ENCODE measurements around the gene BCHE.

The BCHE gene

DNA sequence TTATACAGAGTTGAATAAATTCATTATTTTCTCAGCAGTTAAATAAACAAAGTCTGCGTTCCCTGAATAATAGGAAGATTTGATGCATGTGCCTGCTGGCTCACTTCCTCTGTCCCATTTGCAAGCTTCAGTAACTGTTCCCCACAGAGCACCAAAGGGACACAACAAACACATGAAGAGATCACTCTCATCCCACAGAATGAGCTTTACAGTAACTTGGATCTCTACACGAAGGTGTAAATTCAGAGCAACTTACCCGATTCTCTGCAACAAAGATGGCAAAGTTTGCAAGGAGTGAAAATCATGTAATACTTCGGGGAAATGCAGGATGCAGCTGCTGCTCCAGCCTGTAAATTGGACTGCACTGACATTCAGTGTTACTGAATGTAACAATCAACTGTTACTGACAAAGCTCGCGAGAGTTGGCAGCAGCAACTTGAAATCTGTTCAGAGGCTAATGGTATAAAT is at the start of gene BCHE:
TSS of gene BCHE (minus strand) at position 366 of the 468 bp plus-strand sequence. CDS start 6,390 bp downstream, outside the sequence.
- DNase-seq, result no peak

- no peak for DNase-seq
Measured at GRCh38 chr3:165885558-165886270, 48.5 kb upstream of the BCHE start.

- DNase-seq, result no peak
Measured at GRCh38 chr3:165884518-165884917, 47.3 kb upstream of the BCHE start.

DNA sequence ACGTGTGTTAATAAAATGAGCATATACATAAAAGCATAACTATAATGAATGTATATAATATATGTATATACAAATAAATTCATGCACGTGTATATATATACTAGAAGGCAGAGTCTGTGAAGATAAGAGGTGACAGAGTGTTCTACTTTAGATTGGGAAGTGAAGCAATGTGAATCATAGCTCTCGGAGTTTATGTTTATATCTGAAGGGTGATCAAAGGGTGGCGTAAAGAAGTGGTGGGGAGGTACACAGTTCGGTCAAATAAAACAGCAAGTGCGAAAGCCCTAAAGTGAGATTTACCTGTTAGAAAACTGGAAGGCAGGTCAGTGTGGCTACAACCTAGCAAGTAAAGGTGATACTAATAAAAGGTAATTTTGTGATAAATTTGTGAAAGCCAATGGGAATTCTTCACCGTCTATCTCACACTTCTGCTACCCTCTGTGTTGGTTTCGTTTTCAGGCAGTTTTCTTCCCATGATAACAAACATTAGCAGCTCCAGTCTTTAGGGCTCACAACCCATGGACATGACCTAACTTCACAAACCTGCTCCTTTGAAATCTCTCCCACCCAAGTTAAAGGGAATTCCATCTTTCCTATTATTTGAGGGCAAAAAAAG is 46.7 kb upstream of the BCHE start:
- no peak for DNase-seq

GRCh38 chr3:165883117-165883516 is 45.9 kb upstream of the BCHE start:
- DNase-seq, result no peak

GRCh38 chr3:165875644-165876043 is 38.4 kb upstream of the BCHE start:
- no peak for DNase-seq

DNA sequence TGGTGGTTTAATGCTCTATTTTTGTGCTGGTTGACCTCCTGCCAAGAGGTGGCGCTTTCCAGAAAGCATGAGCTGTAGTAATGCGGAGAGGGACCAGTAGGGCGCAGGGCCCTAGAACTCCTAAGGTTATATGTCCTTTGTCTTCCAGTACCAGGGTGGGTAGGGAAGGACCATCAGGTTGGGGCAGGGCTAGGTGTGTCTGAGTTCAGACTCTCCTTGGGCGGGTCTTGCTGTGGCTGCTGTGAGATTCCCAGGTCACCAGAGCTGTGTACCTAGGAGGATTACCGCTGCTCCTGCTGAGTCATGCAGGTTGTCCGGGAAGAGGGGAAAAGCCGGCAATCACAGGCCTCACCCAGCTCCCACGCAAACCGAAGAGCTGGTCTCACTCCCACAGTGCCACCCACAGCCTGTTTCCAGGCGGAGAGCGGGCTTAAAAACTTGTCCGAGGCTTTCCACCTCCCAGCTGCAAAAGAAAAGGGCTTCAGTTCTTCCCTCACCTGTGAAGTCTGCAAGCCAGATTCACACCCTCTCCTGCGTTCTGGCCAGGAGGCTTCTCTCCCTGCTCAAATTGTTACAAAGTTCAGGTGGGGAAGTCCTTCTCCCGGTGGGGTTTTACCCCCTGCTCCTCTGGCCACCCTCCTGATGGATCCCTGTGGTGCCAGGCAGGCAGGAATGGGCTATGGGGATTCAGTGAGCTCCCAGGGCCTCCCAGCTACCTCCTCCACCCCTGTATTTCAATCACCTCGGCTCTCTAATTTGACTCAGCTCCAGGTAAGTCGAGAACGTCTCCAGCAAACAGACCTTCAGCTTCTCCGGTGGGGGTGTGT is 37.7 kb upstream of the BCHE start:
- no peak for DNase-seq

DNA sequence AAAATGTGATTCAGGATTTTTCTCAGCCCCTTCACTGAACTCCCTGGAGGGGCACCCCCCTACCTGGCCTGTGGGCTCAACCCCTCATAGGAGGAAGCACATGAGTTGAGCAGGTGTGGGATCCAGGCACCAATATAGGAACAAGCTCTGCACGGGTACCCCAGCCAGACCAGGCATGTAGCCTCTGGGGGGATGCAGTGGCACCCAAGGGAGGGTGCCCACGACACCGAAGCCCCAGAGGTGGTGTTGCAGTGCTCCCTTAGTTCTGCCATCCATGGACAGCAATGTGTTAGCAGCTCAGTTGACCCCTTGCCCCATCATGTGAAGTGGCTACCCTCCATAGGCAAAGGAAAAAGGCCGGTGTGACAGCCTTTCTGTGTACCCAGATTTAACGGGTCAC is 30.9 kb upstream of the BCHE start:
- no peak for DNase-seq

DNA sequence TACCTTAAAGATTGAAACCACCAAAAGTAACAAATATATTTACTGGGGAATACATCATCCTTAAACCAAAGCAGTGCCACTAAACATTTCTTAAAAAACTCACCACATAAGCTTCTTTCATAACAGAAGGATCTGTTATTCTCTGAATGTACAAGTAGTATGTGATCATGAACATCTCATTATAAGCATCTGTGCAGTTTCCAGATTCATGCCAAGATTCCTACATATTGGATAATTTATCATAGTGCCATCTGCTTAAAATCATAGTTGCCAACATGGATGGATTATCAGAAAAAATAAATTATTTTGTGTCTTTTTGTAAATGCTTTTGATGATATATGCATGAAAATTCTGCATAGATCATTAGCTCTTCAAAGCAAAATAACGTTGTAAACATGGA is 21.8 kb upstream of the BCHE start:
- no peak for DNase-seq

DNA sequence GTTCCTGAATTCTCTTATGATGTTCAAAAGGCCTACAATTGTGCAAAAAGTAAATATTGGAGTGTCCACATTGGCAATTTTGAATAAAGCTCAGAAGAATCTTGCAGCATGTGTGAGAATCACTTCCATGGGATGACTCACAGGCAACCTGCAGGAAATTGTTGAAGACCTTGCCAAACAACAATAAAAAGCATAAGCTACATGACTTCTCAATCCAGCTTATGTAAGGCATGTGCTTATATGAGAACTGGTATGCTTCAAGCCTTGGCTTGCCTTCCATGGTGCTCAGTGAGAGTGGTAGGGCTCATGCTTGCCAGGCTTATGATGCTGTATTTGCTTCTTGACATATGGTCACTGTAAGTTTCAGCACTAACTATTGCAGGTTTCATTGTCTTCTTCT is 18.4 kb upstream of the BCHE start:
- DNase-seq, result no peak

GRCh38 chr3:165854696-165855095 is 17.5 kb upstream of the BCHE start:
- DNase-seq, result no peak

- DNase-seq, result no peak
Measured at GRCh38 chr3:165852711-165853110, 15.5 kb upstream of the BCHE start.

GRCh38 chr3:165852191-165852590 is 15.0 kb upstream of the BCHE start:
- no peak for DNase-seq

DNA sequence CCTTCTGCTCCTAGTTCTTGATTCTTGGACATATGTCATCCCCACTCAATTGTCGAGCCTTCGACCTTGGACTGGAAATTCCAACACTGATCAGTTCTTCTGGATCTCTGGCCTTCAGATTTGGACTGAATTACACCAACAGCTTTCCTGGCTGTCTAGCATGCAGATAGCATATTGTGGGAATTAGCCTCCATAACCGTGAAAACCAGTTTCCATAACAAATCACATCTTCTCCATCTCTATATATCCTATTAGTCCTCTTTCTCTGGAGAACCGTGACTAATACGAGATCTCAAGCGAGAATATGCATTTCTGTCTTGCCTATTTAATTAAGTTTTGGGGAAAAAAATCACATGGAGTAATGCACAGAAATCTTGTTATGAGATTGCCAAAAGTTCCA is 8.8 kb upstream of the BCHE start:
- no peak for DNase-seq

GRCh38 chr3:165839296-165840076 is 2.3 kb upstream of the BCHE start:
- DNase-seq, result no peak

GRCh38 chr3:165837801-165838200 is 578 bp upstream of the BCHE start:
- DNase-seq, result no peak

DNA sequence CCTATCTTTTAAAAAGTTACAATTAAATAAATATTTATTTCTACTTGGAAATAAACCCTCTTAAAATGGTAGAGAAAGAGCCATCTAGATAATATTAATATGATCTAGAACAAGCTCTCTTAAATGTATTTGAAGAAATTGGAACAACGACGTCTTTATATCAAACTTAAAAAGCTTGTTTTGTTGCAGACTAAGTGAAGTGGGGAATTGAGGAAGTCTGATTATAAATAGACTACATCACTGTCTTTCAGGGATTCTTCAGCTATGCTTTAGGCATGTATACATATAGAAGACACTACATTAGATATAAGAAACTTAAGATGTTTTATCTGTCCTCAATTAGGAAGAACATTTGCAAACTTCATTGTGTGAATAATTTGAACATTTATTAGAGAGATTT is 1.8 kb downstream of the BCHE start:
- DNase-seq, result no peak

DNA sequence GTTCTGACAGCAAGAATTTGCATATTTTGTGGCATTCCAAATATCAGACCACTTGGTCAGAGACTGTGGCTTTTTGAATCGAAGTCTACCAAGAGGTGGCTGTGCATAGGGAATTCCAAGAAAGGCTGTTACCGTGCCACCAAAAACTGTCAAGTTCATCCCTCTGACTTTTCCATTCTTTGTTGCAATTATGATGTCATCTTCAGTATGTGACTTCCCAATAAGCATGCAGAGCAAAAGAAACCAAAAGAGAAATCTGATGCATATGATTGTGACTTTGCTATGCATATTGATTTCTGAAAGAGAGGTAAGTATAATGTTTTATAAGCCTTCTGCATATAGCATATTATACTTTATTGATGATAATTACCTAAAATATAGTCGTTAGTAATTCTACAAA is 6.5 kb downstream of the BCHE start:
- DNase-seq, result no peak

DNA sequence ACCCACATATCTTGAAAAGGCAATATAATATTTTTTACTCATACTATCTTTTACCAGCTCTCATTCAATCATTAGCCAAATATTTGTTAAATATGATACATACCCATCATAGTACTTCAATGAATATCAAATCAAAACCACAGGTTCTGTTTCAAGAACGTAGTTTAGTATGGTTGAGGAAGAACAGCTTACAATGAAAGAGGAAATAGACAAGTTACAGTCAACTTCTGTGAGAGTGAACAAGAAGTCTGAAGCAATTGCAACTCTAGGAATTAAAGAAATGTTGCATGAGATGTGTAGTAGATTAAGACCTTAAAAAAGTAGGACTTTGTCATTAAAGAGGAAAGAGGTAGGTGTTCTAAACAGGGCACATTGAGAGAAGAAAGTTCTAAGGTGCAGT is 9.3 kb downstream of the BCHE start:
- DNase-seq, result no peak

GRCh38 chr3:165827233-165827632 is 10.0 kb downstream of the BCHE start:
- no peak for DNase-seq

DNA sequence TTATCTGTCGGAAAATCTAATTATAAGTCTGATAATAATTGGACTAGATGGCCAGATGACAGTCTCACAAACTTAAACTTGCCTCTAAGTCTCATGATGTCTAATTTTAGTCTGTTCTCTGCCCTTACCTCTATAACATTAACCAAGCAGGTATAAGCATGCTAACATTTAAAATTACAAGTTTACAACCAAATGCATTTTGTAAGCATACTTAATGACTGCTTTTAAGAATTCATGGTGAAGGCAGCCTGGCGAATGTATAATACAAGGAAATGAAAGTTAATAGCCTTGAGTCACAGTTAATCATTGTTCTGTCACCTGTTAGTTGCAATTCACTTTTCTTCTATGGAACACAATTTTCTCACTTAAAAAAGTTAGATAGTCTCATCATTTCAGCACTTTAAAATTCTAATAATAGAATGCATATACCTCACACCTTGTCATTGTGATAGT is 16.5 kb downstream of the BCHE start:
- DNase-seq, result no peak

GRCh38 chr3:165817160-165817709 is 20.0 kb downstream of the BCHE start:
- DNase-seq, result no peak

GRCh38 chr3:165816209-165816608 is 21.0 kb downstream of the BCHE start:
- DNase-seq, result no peak
